ENCODE results near the gene DIDO1. TPM values are rescaled to one million over a fixed set of nuclear protein-coding genes. Genes with fewer than 3 reads are reported as not detected.

The DIDO1 gene
- total RNA-seq, result 10 to 100 TPM; 51.9 to 54.3 TPM
- 59.0 TPM for polyA plus RNA-seq (2013, experiment 1 of 2)
- 49.5 TPM for polyA plus RNA-seq (2013, experiment 2 of 2)
- total RNA-seq, result 129 to 398 (median 247) reads per million in 172 experiments

DNA sequence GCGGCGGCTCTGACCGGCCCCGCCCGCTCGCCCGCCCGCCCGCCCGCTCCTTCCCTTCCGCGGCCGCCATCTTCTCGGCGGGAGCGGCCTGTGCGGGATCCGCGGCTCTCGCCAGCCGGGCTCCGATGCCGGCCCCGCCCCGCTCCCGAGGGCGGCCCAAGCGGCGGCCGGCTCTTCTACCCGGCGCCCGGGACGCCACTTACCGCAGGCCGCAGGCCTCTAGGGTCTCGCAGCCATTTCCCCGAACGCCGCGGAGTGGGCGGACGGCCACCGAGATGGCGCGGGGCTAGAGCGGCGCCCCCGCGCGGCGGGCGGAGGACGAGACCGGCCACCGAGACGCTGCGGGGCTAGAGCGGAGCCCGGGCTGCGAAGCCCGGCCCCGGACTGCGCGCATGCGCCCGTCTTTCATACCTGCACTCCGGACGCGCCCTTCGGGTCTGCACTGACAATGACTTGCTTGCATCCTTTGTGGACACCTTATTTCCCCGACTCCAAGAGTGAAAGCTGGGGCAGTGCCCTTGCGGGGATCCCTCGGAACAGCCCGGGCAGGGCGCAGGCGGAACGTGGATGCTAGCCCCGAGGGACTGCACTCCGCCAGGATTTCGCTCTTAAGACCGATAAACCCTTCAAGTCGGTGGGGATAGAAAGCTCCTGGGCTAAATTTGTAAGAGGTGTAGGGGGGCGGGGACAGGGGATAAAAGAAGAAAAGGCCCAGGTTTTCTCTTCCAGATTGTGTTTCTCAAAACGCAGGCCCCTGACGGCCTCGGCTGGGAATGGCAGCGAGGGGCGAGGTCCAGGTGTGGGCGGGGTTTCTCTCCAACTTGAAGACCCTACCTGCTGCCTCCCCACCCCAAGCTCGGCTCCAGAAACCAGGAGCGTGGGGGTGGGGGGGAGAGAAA, at the start of gene DIDO1:
DIDO1 (minus strand) TSS at position 277 of the 899 bp plus-strand sequence.
- POLR2A ChIA-PET, result interaction anchor here (0.8 to 4.2 kb wide), 9 partner anchors 9 to 132 kb away, joined by 3 to 69 read pairs (median 4); partner anchors contain the start of genes GID8, MRGBP and TCFL5
- intact Hi-C loops (cut with DNase I, micrococcal nuclease), result loop anchor here in 1 of 2 experiments (1.0 to 5.0 kb wide), 2 partner anchors 11 to 119 kb away; no protein-coding TSS in a partner anchor
- peaks cover 72% of the 10 kb centered on the region for H3K4me1 ChIP-seq (ENCODE audit: insufficient read depth, low read length)

DNA sequence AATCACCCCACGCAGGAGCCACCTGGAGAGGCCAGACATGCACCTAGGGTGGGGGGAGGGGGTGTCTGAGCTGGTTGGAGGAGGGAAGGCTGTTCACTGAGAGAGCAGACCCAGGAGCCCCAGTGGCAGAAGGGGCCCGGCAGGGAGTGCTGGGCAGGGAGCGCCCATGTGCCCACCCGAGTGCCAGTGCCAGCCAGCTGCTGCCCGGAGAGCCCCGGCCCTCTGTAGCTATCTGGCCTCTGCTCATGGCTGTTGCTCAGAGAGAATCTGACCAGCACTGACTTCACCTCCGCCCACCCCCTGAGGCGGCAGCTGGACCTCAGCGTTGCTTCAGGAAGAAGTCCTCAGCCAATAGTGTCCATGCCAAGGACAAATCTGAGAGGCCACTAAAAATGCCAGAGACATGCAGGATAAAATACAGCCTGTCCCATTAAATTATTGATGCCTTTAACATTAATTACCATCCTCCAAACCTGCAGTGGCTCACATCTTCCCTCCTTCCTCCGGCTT, 49.0 kb upstream of the DIDO1 start:
- Mint-ChIP-seq H3K4me3 (no peak overlapping the region), H3K27ac (no peak overlapping the region), H3K9me3 (no peaks in the 10 kb centered on the region), H3K36me3 (ENCODE audit: low read depth) (no peaks in the 10 kb centered on the region), H3K27me3 (peaks cover 77% of the 10 kb centered on the region), H3K4me1 (ENCODE audit: low read depth) (peaks cover 40% of the 10 kb centered on the region)
- H3K4me1 ChIP-seq (ENCODE audit: insufficient read depth, low read length), result peaks cover 43% of the 10 kb centered on the region
- intact Hi-C loops (cut with DNase I, micrococcal nuclease), result no loop called here
- ChIA-PET CTCF (interaction anchor here (3.3 kb wide), 1 partner anchor 34 kb away, joined by 24 read pairs; no protein-coding TSS in a partner anchor), POLR2A (no interaction called here)
- DNase-seq, result no peak
- H3K27me3 ChIP-seq (ENCODE audit: control insufficient read depth in 1 of 2, insufficient read depth in 2 of 2, low read length in 2 of 2), result peaks cover 64 to 68% of the 10 kb centered on the region in 2 experiments
- no peak for ATAC-seq (ENCODE audit: poor library complexity)
- no peaks in the 10 kb centered on the region for H3K36me3 ChIP-seq (ENCODE audit: insufficient read depth, low read length)
- TF ChIP-seq, protein P1, sequence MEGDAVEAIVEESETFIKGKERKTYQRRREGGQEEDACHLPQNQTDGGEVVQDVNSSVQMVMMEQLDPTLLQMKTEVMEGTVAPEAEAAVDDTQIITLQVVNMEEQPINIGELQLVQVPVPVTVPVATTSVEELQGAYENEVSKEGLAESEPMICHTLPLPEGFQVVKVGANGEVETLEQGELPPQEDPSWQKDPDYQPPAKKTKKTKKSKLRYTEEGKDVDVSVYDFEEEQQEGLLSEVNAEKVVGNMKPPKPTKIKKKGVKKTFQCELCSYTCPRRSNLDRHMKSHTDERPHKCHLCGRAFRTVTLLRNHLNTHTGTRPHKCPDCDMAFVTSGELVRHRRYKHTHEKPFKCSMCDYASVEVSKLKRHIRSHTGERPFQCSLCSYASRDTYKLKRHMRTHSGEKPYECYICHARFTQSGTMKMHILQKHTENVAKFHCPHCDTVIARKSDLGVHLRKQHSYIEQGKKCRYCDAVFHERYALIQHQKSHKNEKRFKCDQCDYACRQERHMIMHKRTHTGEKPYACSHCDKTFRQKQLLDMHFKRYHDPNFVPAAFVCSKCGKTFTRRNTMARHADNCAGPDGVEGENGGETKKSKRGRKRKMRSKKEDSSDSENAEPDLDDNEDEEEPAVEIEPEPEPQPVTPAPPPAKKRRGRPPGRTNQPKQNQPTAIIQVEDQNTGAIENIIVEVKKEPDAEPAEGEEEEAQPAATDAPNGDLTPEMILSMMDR (IDR thresholded peaks at IDR 0.05), result no peak
- H3K9me3 ChIP-seq (ENCODE audit: control insufficient read depth in 1 of 2, insufficient read depth in 1 of 2, low read length in 2 of 2), result peaks cover 0 to 20% of the 10 kb centered on the region in 2 experiments
- no peak overlapping the region for H3K4me3 ChIP-seq (ENCODE audit: low read length)
- H3K27ac ChIP-seq (ENCODE audit: low read depth in 1 of 2, low read length in 2 of 2), result no peak overlapping the region

More for the DNA sequence above, at the start of gene DIDO1:
- no peaks in the 10 kb centered on the region for H3K9me3 Mint-ChIP-seq
- ATAC-seq (ENCODE audit: poor library complexity), result peak; percentile 74
- H3K27ac Mint-ChIP-seq, result peak within 1 kb of the TSS; percentile 89
- peaks cover 87% of the 10 kb centered on the region for H3K4me1 Mint-ChIP-seq (ENCODE audit: low read depth)
- DNase-seq, result peak; percentile 78 to 96 (median 90)
- Histone ChIP-seq H3K27me3 (ENCODE audit: control insufficient read depth in 1 of 2, insufficient read depth in 2 of 2, low read length in 2 of 2) (no peaks in the 10 kb centered on the region), H3K36me3 (ENCODE audit: insufficient read depth, low read length) (no peaks in the 10 kb centered on the region), H3K27ac (ENCODE audit: low read depth in 1 of 2, low read length in 2 of 2) (peak within 1 kb of the TSS; percentile 86 to 89), H3K9me3 (ENCODE audit: control insufficient read depth in 1 of 2, insufficient read depth in 1 of 2, low read length in 2 of 2) (no peaks in the 10 kb centered on the region), H3K4me3 (ENCODE audit: low read length) (peak within 1 kb of the TSS; percentile 99)
- peak within 1 kb of the TSS; percentile 98 for H3K4me3 Mint-ChIP-seq
- H3K27me3 Mint-ChIP-seq, result no peaks in the 10 kb centered on the region
- CTCF ChIA-PET, result interaction anchor here (1.2 to 4.2 kb wide), 4 partner anchors 10 to 26 kb away, joined by 6 to 17 read pairs (median 8); no protein-coding TSS in a partner anchor
- H3K36me3 Mint-ChIP-seq (ENCODE audit: low read depth), result peaks cover 18% of the 10 kb centered on the region
- TF ChIP-seq, protein P1 (IDR thresholded peaks at IDR 0.05), result peak; percentile 64
